Adrenal gland (tissue), 12 donors: ENCODE data around the gene SUFU. TPM values are rescaled to one million over a fixed set of nuclear protein-coding genes. Genes with fewer than 3 reads are reported as not detected.

ENCODE experiments used
- DNase-seq, 7 donors: peaks; one replicate each; pipeline ENCODE4 v3.0.0-alpha.2; 2019 to 2020
- H3K27ac ChIP-seq, 5 donors: fragments of 200-600 bp; sonication (generic) in 4 of 5; 1 replicate in 3 of 5; 2 replicates in 2 of 5; pipeline versions ENCODE4 v1.5.1 to v1.8.0; 2016 to 2020; ENCODE audit warnings: mild to moderate bottlenecking in 1 of 5
- H3K27me3 ChIP-seq: fragments of 200-600 bp; 2 replicates; pipeline ENCODE4 v1.8.0; 2021
- H3K36me3 ChIP-seq, 2 donors: fragments of 200-600 bp; replicated peaks in 1 of 2; 1 replicate in 1 of 2; 2 replicates in 1 of 2; pipeline versions ENCODE4 v1.5.1 to v1.8.0; 2018 to 2022
- H3K4me1 ChIP-seq, 2 donors: fragments of 200-600 bp; replicated peaks in 1 of 2; 1 replicate in 1 of 2; 2 replicates in 1 of 2; pipeline versions ENCODE4 v1.5.1 to v1.8.0; 2018 to 2021
- H3K4me3 ChIP-seq, 4 donors: fragments of 200-600 bp; sonication (generic) in 3 of 4; one replicate each; pipeline ENCODE4 v1.5.1; 2016 to 2018
- H3K9me3 ChIP-seq, 3 donors: fragments of 200-600 bp; sonication (generic) in 1 of 3; replicated peaks in 1 of 3; 1 replicate in 2 of 3; 2 replicates in 1 of 3; pipeline versions ENCODE4 v1.5.1 to v1.8.0; 2016 to 2021
- POLR2A ChIP-seq, 2 donors: fragments of 450-650 bp; IDR thresholded peaks; one replicate each; pipeline ENCODE4 v1.6.1; 2017; ENCODE audit warnings: antibody characterized with exemption in 2 of 2, mild to moderate bottlenecking in 2 of 2, moderate library complexity in 1 of 2
- WGBS, 4 donors: extraction: QIAGEN DNeasy Blood & Tissue Kit in 2 of 4; methylation state at CpG; one replicate each; pipeline versions ENCODE4 v1.1.5 to v1.1.7; 2013 to 2017; 5-methylcytosine and 5-hydroxymethylcytosine counted together
- intact Hi-C, 2 donors: fragments of 100-400 bp; cut with DNase I; formaldehyde crosslinking; loops; one replicate each; pipeline versions ENCODE4 v1.14.1 to v1.15.0; 2022 to 2023
- polyA plus RNA-seq, 3 donors: library from polyadenylated mRNA; stranded (reverse); fragments of 200-250 nt in 2 of 3; fragments of 350-450 nt in 1 of 3; fragmentation: Illumina TruSeq in 1 of 3; extraction: RNeasy Lipid Tissue Mini Kit (QIAGEN cat#74804) in 1 of 3; gene quantifications; one replicate each; pipeline ENCODE4 v1.2.3, GENCODE V29; 2013 to 2014
- total RNA-seq, 9 donors: library from RNA; depleted of rRNA in 4 of 9; stranded (reverse); fragments of >200 nt in 4 of 9; fragments of 120-200 nt in 1 of 9; fragmentation: NEBNext Ultra II Directional in 1 of 9; extraction: Animal tissue kit (Norgen Biotek cat#: 25700) in 1 of 9; gene quantifications; one replicate each; pipeline versions ENCODE4 v1.1.0 to v1.2.4, GENCODE V29; 2013 to 2023
- TF ChIP-seq, protein P1 (sequence below), 6 experiments: fragments of 450-650 bp in 4 of 6; fragments of 200-600 bp in 2 of 6; sonication (generic) in 1 of 6; IDR thresholded peaks; 1 replicate in 5 of 6; 2 replicates in 1 of 6; pipeline versions ENCODE4 v1.5.1 to v1.8.0; 2016 to 2021; ENCODE audit warnings: antibody characterized with exemption in 6 of 6, mild to moderate bottlenecking in 2 of 6, moderate library complexity in 1 of 6
- donor health status: healthy with polysubstance abuse.
- donor health status: Bipolar disorder and iron deficiency.
- donor health status: DM: yes; HTN: yes; CAD: no.
- donor health status: DM: no; HTN: no; CAD: no.
- donor health status: DM: no; HTN: no; CAD: no.
- donor health status: DM: yes; HTN: yes; CAD: no.

Gene SUFU
- total and polyA plus RNA-seq, 12 donors, result 4.3 to 20.2 (median 11.1) TPM

DNA sequence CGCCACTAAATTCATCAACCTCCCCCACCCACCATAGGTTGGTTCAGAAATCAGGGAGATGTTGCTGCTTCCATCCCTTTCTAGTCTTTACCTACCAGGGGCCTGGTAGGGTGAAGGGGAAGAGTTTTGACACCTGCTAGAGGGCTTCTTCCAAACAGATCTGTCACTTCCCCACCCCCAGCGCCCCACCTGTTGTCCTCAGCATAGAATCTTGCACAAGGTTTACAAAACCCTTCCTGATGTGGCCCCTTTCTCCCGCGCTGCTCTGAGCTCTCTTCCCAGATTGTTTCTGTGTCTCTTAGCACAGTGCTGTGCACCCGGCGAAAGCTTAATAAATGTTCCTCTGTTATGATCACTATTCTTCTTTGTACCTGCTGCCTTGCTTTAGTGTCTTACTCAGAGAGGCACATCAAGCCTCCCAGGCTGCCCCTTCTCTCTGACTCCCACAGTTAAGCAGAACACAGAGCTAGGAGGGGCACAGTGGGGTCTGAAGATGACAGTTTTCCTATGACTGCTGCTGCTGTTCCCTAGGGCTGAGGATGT, 41.2 kb upstream of the SUFU start:
- Histone ChIP-seq H3K9me3 (no peaks in the 10 kb centered on the region), H3K4me1 (peaks cover 0 to 10% of the 10 kb centered on the region in 2 donors), H3K36me3 (no peaks in the 10 kb centered on the region), H3K27ac (no peak overlapping the region), H3K4me3 (no peak overlapping the region), H3K27me3 (no peaks in the 10 kb centered on the region)
- WGBS, 4 donors, result 77 to 83% (median 81%) methylated on average over 6 of the region's 6 CpGs
- TF ChIP-seq POLR2A (IDR thresholded peaks at IDR 0.05), result no peak
- TF ChIP-seq, protein P1, sequence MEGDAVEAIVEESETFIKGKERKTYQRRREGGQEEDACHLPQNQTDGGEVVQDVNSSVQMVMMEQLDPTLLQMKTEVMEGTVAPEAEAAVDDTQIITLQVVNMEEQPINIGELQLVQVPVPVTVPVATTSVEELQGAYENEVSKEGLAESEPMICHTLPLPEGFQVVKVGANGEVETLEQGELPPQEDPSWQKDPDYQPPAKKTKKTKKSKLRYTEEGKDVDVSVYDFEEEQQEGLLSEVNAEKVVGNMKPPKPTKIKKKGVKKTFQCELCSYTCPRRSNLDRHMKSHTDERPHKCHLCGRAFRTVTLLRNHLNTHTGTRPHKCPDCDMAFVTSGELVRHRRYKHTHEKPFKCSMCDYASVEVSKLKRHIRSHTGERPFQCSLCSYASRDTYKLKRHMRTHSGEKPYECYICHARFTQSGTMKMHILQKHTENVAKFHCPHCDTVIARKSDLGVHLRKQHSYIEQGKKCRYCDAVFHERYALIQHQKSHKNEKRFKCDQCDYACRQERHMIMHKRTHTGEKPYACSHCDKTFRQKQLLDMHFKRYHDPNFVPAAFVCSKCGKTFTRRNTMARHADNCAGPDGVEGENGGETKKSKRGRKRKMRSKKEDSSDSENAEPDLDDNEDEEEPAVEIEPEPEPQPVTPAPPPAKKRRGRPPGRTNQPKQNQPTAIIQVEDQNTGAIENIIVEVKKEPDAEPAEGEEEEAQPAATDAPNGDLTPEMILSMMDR (IDR thresholded peaks at IDR 0.05), result no peak
- no peak for DNase-seq
- intact Hi-C loops, result no loop called here

DNA sequence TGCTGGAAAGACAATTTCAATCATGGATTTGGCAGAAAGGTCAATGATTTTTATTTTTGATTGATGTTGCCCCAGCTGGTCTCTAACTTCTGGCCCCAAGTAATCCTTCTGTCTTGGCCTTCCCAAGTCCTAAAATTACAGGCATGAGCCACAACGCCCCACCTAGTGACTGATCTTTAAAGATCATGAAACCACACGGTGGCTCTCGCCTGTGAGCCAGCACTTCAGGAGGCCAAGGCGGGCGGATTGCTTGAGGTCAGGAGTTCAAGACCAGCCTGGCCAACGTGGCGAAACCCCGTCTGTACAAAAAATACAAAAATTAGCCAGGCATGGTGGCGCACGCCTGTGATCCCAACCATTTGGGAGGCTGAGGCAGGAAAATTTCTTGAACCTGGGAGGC, 39.8 kb upstream of the SUFU start:
- no peak for DNase-seq
- Histone ChIP-seq H3K4me3 (no peak overlapping the region), H3K36me3 (no peaks in the 10 kb centered on the region), H3K27me3 (no peaks in the 10 kb centered on the region), H3K9me3 (no peaks in the 10 kb centered on the region), H3K4me1 (peaks cover 0 to 10% of the 10 kb centered on the region in 2 donors), H3K27ac (no peak overlapping the region)
- TF ChIP-seq, protein P1 (IDR thresholded peaks at IDR 0.05), result no peak
- no peak for TF ChIP-seq POLR2A (IDR thresholded peaks at IDR 0.05)
- 77 to 89% (median 84%) methylated on average over 10 of the region's 10 CpGs for WGBS, 4 donors
- intact Hi-C loops, result no loop called here

DNA sequence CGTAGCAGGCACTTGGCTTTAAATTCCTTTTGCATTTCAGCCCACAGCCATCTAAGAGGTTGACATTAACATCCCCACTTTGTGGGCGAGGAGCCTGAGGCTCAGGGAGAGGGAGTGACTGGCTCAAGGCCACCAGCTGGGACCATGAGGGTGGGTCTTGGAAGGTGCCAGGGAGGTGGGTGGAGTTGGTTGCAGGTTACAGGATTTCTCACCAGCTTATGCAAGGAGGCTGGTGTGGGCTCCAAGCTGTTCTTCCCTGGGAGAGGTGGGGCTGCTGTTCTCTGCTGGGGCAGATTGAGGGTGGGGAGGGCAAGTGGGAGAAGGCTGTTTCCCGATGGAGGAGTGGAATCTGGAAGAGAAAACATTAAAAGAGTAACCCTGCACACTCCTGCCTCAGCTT, 38.3 kb upstream of the SUFU start:
- intact Hi-C loops, result no loop called here
- TF ChIP-seq, protein P1 (IDR thresholded peaks at IDR 0.05), result no peak
- TF ChIP-seq POLR2A (IDR thresholded peaks at IDR 0.05), result no peak
- Histone ChIP-seq H3K27me3 (no peaks in the 10 kb centered on the region), H3K36me3 (no peaks in the 10 kb centered on the region), H3K4me1 (peaks cover 0 to 10% of the 10 kb centered on the region in 2 donors), H3K9me3 (no peaks in the 10 kb centered on the region), H3K27ac (no peak overlapping the region), H3K4me3 (no peak overlapping the region)
- no peak for DNase-seq
- WGBS, 4 donors, result 53 to 74% (median 57%) methylated on average over 3 of the region's 3 CpGs

DNA sequence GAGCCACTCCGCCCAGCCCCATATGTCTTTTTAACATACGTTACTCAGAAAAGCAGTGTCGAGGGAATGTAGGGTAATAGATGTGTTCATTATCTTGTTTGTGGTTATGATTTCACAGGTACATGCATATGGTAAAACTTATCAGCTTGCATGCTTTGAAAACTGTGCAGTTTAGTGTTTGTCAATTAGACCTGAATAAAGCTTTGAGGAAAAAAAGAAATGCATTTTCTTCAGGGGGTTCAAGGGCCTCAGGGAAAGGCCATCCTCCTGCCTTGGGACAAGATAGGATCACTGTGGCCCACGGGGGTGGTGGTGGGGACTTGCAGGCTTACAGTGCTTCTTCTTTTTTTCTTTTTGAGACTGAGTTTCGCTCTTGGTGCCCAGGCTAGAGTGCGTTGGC, 36.5 kb upstream of the SUFU start:
- intact Hi-C loops, result no loop called here
- TF ChIP-seq, protein P1 (IDR thresholded peaks at IDR 0.05), result no peak
- TF ChIP-seq POLR2A (IDR thresholded peaks at IDR 0.05), result no peak
- no peak overlapping the region for H3K4me3 ChIP-seq
- no peaks in the 10 kb centered on the region for H3K36me3 ChIP-seq
- H3K4me1 ChIP-seq, result no peaks in the 10 kb centered on the region
- 70 to 91% (median 81%) methylated on average over 6 of the region's 6 CpGs for WGBS, 4 donors
- DNase-seq, result no peak
- H3K27me3 ChIP-seq, result no peaks in the 10 kb centered on the region
- H3K27ac ChIP-seq, result no peak overlapping the region
- H3K9me3 ChIP-seq, result no peaks in the 10 kb centered on the region
